HepG2 (cell line): ENCODE data around the gene ZNF138. TPM values are rescaled to one million over a fixed set of nuclear protein-coding genes. Genes with fewer than 3 reads are reported as not detected.

ENCODE experiments used
- ATAC-seq: fragments of 200-7000 bp; cut with Tn5 transposase; 3 replicates; pipeline ENCODE4 v1.9.1; 2020; ENCODE audit warnings: mild to moderate bottlenecking, moderate library complexity
- BruUV-seq: library from RNA; stranded (reverse); fragments of 400-500 nt; replicated peaks from 2 replicates; lab custom pipeline; 2021; lab: Mats Ljungman, UMichigan
- CTCF ChIA-PET: fragments of 300-600 bp; formaldehyde crosslinking; extraction: SDS; loops from one replicate; lab custom pipeline; 2021; ENCODE audit warnings: low total read pairs, inconsistent platforms, low intra/inter-chr PET ratio; lab: Yijun Ruan, JAX
- POLR2A ChIA-PET: fragments of 350-600 bp; sonication (Branson Sonifier 250); formaldehyde crosslinking; loops from one replicate; lab custom pipeline; 2020; ENCODE audit warnings: antibody characterized with exemption, inconsistent platforms; lab: Yijun Ruan, JAX
- DNase-seq: peaks from one replicate; pipeline ENCODE4 v3.0.0-alpha.2; 2015; ENCODE audit warnings: low spot score
- FAIRE-seq: peaks from 3 replicates; lab custom pipeline; 2011; peaks lifted over from hg19 to GRCh38; lab: Jason Lieb, UNC
- H2AFZ ChIP-seq: one replicate; pipeline ENCODE4 v1.6.1; 2011; ENCODE audit warnings: low read length, inconsistent platforms
- H3K27ac ChIP-seq: fragments of 300-600 bp; 3 replicates; pipeline ENCODE4 v1.8.0; 2011; ENCODE audit warnings: mixed run types, mild to moderate bottlenecking, mixed read lengths, low read length, inconsistent platforms; ENCODE audit not compliant: insufficient read depth; ENCODE audit errors: extremely low read length
- H3K27me3 ChIP-seq, 2 experiments: fragments of 200-600 bp in 1 of 2; 2 replicates in 1 of 2; 3 replicates in 1 of 2; pipeline versions ENCODE4 v1.6.0 to v1.8.0; 2011; ENCODE audit warnings: low read length in 2 of 2, mild to moderate bottlenecking in 2 of 2, moderate library complexity in 2 of 2, inconsistent platforms in 1 of 2; ENCODE audit not compliant: insufficient read depth in 2 of 2, control insufficient read depth in 1 of 2
- H3K36me3 ChIP-seq, 2 experiments: fragments of 200-600 bp in 1 of 2; replicated peaks in 1 of 2; 2 replicates in 1 of 2; 3 replicates in 1 of 2; pipeline versions ENCODE4 v1.5.1 to v1.8.0; 2011; ENCODE audit warnings: low read length in 2 of 2, inconsistent platforms in 1 of 2; ENCODE audit not compliant: insufficient read depth in 2 of 2, control insufficient read depth in 1 of 2
- H3K4me1 ChIP-seq: 2 replicates; pipeline ENCODE4 v1.5.1; 2012; ENCODE audit warnings: low read length, inconsistent platforms; ENCODE audit not compliant: insufficient read depth
- H3K4me2 ChIP-seq: 2 replicates; pipeline ENCODE4 v1.6.0; 2011; ENCODE audit warnings: low read depth, low read length, inconsistent platforms
- H3K4me3 ChIP-seq, 3 experiments: fragments of 200-600 bp in 1 of 3; sonication (generic), shearing (Covaris generic) in 1 of 3; replicated peaks in 1 of 3; 2 replicates each; pipeline ENCODE4 v1.5.1; 2011 to 2016; ENCODE audit warnings: low read length in 3 of 3, inconsistent platforms in 2 of 3, low read depth in 2 of 3, mild to moderate bottlenecking in 2 of 3, control low read depth in 1 of 3, mixed read lengths in 1 of 3; ENCODE audit not compliant: insufficient read depth in 1 of 3
- H3K79me2 ChIP-seq: one replicate; pipeline ENCODE4 v1.6.1; 2011; ENCODE audit warnings: low read length, inconsistent platforms; ENCODE audit not compliant: insufficient read depth
- H3K9ac ChIP-seq: 2 replicates; pipeline ENCODE4 v1.6.0; 2011; ENCODE audit warnings: mild to moderate bottlenecking, low read depth, low read length, inconsistent platforms; ENCODE audit not compliant: insufficient read depth
- H3K9me3 ChIP-seq: 2 replicates; pipeline ENCODE4 v1.5.1; 2012; ENCODE audit warnings: mild to moderate bottlenecking, low read length
- H4K20me1 ChIP-seq: 2 replicates; pipeline ENCODE4 v1.6.0; 2011; ENCODE audit warnings: inconsistent platforms, mild to moderate bottlenecking, low read length, moderate library complexity; ENCODE audit not compliant: insufficient read depth
- LCORL ChIP-seq, 2 experiments: fragments of 450-650 bp in 1 of 2; sonication (generic) in 1 of 2; formaldehyde crosslinking in 1 of 2; IDR thresholded peaks; 2 replicates each; pipeline versions ENCODE4 v1.5.0 to v1.6.1; 2017 to 2020; ENCODE audit warnings: antibody characterized with exemption in 1 of 2, missing genetic modification reagents in 1 of 2
- NRL ChIP-seq: sonication (generic); formaldehyde crosslinking; IDR thresholded peaks from 2 replicates; pipeline ENCODE4 v1.5.0; 2020; ENCODE audit warnings: missing genetic modification reagents, mild to moderate bottlenecking, moderate library complexity, borderline replicate concordance
- PAF1 ChIP-seq: IDR thresholded peaks from 2 replicates; pipeline ENCODE4 v1.6.1; 2016; ENCODE audit warnings: missing genetic modification reagents, missing compliant biosample characterization
- RAD51 ChIP-seq: fragments of 450-650 bp; IDR thresholded peaks from 2 replicates; pipeline ENCODE4 v1.6.1; 2016; ENCODE audit warnings: borderline replicate concordance
- SAP130 ChIP-seq: IDR thresholded peaks from 2 replicates; pipeline ENCODE4 v1.6.1; 2016; ENCODE audit warnings: low read depth
- TCF12 ChIP-seq, 2 experiments: fragments of 450-650 bp in 1 of 2; sonication (generic) in 1 of 2; formaldehyde crosslinking in 1 of 2; IDR thresholded peaks; 2 replicates each; pipeline versions ENCODE4 v1.6.1 to v1.8.0; 2017 to 2022; ENCODE audit warnings: antibody characterized with exemption in 1 of 2, mild to moderate bottlenecking in 1 of 2, missing genetic modification reagents in 1 of 2, moderate library complexity in 1 of 2
- YEATS2 ChIP-seq: sonication (generic); formaldehyde crosslinking; IDR thresholded peaks from 2 replicates; pipeline ENCODE4 v1.4.0; 2020; ENCODE audit warnings: missing genetic modification reagents, borderline replicate concordance
- ZBTB3 ChIP-seq: sonication (generic); formaldehyde crosslinking; IDR thresholded peaks from 2 replicates; pipeline ENCODE4 v1.4.0; 2020; ENCODE audit warnings: low read depth, mild to moderate bottlenecking, moderate library complexity, missing genetic modification reagents, borderline replicate concordance
- ZFP36L2 ChIP-seq: sonication (generic); formaldehyde crosslinking; IDR thresholded peaks from 2 replicates; pipeline ENCODE4 v1.4.0; 2020; ENCODE audit warnings: missing genetic modification reagents
- ZFP62 ChIP-seq: sonication (generic); formaldehyde crosslinking; IDR thresholded peaks from 2 replicates; pipeline ENCODE4 v1.4.0; 2020; ENCODE audit warnings: missing genetic modification reagents
- ZNF569 ChIP-seq: sonication (generic); formaldehyde crosslinking; IDR thresholded peaks from 2 replicates; pipeline ENCODE4 v1.5.0; 2020; ENCODE audit warnings: mild to moderate bottlenecking, missing genetic modification reagents, moderate library complexity, borderline replicate concordance
- ZNF724P ChIP-seq: sonication (generic); formaldehyde crosslinking; IDR thresholded peaks from 2 replicates; pipeline ENCODE4 v1.8.0; 2022; ENCODE audit warnings: missing genetic modification reagents, borderline replicate concordance
- WGBS: methylation state at CpG from one replicate; pipeline ENCODE4 v1.1.6; 2017; ENCODE audit warnings: low lambda C conversion rate; 5-methylcytosine and 5-hydroxymethylcytosine counted together
- in situ Hi-C: cut with HindIII; loops from 2 replicates; pipeline ENCODE4 v1.10.0; 2017; ENCODE audit warnings: low pct_unique_long_range_greater_than_20kb; ENCODE audit not compliant: extremely low pct_ligation_motif_present
- intact Hi-C: fragments of 100-400 bp; cut with micrococcal nuclease; formaldehyde crosslinking; loops from one replicate; pipeline ENCODE4 v1.10.0; 2022; ENCODE audit not compliant: unreplicated experiment
- polyA plus RNA-seq, 8 experiments: library from polyadenylated mRNA; depleted of rRNA in 3 of 8; stranded (reverse) in 7 of 8; unstranded in 1 of 8; fragments of >200 nt; fragmentation: Illumina TruSeq in 4 of 8; extraction: Trizol in 4 of 8; gene quantifications; 2 replicates each; pipeline versions ENCODE4 v1.2.1 to v1.2.3, GENCODE V29; 2011 to 2016; ENCODE audit warnings: low read depth in 4 of 8, missing spikeins in 1 of 8, mixed read lengths in 1 of 8; ENCODE audit not compliant: insufficient read depth in 1 of 8
- total RNA-seq, 5 experiments: library from RNA; depleted of rRNA; stranded (reverse); fragments of >200 nt; fragmentation: Illumina TruSeq; extraction: Trizol; gene quantifications; 2 replicates each; pipeline ENCODE4 v1.2.3, GENCODE V29; 2016; ENCODE audit warnings: low read depth in 1 of 5
- TF ChIP-seq, protein P1 (sequence below): sonication (generic); formaldehyde crosslinking; IDR thresholded peaks from 2 replicates; pipeline ENCODE4 v1.5.1; 2020; ENCODE audit warnings: mild to moderate bottlenecking, missing genetic modification reagents, moderate library complexity
- TF ChIP-seq, protein P2 (sequence below): sonication (generic); formaldehyde crosslinking; IDR thresholded peaks from 2 replicates; pipeline ENCODE4 v1.4.0; 2020; ENCODE audit warnings: mild to moderate bottlenecking, missing genetic modification reagents

The ZNF138 gene
- total and polyA plus RNA-seq, 2 of the 13 experiments (the other 11 are each of a cell fraction or from before 2014, with no cell fraction given): 2.7 to 5.8 TPM

DNA sequence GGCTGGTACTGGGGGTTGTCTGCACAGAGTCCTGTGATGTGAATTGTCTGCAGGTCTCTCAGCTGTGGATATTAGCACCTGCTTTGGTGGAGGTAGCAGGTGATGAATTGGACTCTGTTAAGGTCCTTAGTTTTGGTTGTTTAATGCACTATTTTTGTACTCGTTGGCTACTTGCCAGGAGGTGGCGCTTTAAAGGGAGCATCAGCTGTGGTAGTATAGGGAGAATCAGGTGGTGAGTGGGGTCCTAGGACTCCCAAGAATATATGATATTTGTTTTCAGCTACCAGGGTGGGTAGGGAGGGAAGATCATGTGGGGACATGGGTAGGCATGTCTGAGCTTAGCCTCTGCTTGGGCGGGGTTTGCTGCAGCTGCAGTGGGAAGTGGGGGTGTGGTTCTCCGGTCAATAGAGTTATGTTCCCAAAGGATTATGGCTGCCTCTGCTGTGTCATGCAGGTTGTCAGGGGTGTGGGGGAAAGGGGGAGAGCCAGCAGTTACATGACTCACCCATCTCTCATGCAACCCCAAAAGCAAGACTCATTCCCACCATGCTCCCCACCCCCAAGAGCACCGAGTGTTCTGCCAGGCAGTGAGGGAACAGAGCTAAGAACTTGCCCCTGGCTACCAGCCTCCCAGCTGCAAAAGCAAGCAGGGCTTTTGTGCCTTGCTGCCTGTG lies 55.2 kb downstream of the ZNF138 start:
- intact Hi-C loops: no loop called here

DNA sequence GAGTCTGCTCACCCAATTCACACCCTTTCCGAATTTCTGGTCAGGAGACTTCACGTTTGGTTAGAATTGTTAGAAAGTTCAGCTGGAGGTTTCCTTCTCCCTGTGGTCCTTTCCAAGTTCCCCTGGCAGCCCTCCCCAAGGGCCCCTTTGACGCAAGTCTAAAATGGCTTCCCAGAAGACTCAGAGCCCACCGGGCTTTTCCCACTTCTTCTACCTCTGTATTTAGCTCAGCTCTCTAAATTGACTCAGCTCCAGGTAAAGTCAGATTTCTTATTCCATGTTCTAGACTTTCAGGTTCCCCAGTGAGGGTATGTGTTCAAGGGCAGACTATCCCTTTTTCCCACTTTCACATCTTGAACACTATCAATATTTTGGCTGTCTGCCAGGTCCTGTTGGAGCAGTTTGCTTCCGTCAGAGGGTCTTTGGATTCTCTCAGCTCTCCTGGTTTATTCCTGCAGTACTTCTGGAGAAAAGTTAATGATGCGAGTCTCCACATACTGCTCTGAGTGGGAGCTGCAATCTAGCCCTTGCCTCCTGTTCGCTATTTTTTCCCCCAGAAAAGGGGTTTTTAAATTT lies 55.8 kb downstream of the ZNF138 start:
- H2AFZ ChIP-seq: no peak overlapping the region
- no peaks in the 10 kb centered on the region for H3K79me2 ChIP-seq
- no peak for ATAC-seq
- no peak overlapping the region for H3K4me2 ChIP-seq
- no peaks in the 10 kb centered on the region for H3K9me3 ChIP-seq
- no peak for FAIRE-seq
- no TSS peak for BruUV-seq
- ChIA-PET CTCF (no interaction called here), POLR2A (no interaction called here)
- intact Hi-C loops (no loop called here), in situ Hi-C loops (no loop called here)
- 56% methylated on average over 7 of the region's 7 CpGs for WGBS
- DNase-seq: no peak
- no peak overlapping the region for H3K4me3 ChIP-seq
- peaks cover 0 to 4% of the 10 kb centered on the region in 2 experiments; a peak in 1 of 5 replicates for H3K27me3 ChIP-seq
- H3K36me3 ChIP-seq: no peaks in the 10 kb centered on the region
- no peak overlapping the region for H3K9ac ChIP-seq
- H3K27ac ChIP-seq: no peak overlapping the region
- H3K4me1 ChIP-seq: no peaks in the 10 kb centered on the region
- H4K20me1 ChIP-seq: no peaks in the 10 kb centered on the region
- TF ChIP-seq ZBTB3 (no peak), SAP130 (no peak), ZNF724P (no peak), RAD51 (no peak), ZFP62 (CRISPR knock-in tag) (no peak), ZNF569 (no peak), PAF1 (CRISPR knock-in tag) (no peak), TCF12 (IDR thresholded peaks at IDR 0.05) (no peak), TCF12 (CRISPR knock-in tag; IDR thresholded peaks at IDR 0.05) (no peak), ZFP36L2 (CRISPR knock-in tag) (no peak)
- TF ChIP-seq, protein P1, sequence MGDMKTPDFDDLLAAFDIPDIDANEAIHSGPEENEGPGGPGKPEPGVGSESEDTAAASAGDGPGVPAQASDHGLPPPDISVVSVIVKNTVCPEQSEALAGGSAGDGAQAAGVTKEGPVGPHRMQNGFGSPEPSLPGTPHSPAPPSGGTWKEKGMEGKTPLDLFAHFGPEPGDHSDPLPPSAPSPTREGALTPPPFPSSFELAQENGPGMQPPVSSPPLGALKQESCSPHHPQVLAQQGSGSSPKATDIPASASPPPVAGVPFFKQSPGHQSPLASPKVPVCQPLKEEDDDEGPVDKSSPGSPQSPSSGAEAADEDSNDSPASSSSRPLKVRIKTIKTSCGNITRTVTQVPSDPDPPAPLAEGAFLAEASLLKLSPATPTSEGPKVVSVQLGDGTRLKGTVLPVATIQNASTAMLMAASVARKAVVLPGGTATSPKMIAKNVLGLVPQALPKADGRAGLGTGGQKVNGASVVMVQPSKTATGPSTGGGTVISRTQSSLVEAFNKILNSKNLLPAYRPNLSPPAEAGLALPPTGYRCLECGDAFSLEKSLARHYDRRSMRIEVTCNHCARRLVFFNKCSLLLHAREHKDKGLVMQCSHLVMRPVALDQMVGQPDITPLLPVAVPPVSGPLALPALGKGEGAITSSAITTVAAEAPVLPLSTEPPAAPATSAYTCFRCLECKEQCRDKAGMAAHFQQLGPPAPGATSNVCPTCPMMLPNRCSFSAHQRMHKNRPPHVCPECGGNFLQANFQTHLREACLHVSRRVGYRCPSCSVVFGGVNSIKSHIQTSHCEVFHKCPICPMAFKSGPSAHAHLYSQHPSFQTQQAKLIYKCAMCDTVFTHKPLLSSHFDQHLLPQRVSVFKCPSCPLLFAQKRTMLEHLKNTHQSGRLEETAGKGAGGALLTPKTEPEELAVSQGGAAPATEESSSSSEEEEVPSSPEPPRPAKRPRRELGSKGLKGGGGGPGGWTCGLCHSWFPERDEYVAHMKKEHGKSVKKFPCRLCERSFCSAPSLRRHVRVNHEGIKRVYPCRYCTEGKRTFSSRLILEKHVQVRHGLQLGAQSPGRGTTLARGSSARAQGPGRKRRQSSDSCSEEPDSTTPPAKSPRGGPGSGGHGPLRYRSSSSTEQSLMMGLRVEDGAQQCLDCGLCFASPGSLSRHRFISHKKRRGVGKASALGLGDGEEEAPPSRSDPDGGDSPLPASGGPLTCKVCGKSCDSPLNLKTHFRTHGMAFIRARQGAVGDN: no peak
- TF ChIP-seq, protein P2, sequence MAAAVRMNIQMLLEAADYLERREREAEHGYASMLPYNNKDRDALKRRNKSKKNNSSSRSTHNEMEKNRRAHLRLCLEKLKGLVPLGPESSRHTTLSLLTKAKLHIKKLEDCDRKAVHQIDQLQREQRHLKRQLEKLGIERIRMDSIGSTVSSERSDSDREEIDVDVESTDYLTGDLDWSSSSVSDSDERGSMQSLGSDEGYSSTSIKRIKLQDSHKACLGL (CRISPR knock-in tag): no peak

More for the DNA sequence above, 55.2 kb downstream of the ZNF138 start:
- no peaks in the 10 kb centered on the region for H3K4me1 ChIP-seq
- no peak overlapping the region for H3K9ac ChIP-seq
- no peak overlapping the region for H2AFZ ChIP-seq
- TF ChIP-seq LCORL (IDR thresholded peaks at IDR 0.05) (0 out of 2 replicates have a peak, but pooled peaks have one; percentile 9), LCORL (CRISPR knock-in tag; IDR thresholded peaks at IDR 0.05) (no peak), YEATS2 (CRISPR knock-in tag) (no peak), NRL (CRISPR knock-in tag) (no peak)
- H3K4me2 ChIP-seq: no peak overlapping the region
- no peaks in the 10 kb centered on the region for H4K20me1 ChIP-seq
- 47% methylated on average over 4 of the region's 5 CpGs for WGBS
- H3K4me3 ChIP-seq: no peak overlapping the region
- DNase-seq (no peak), FAIRE-seq (no peak), ATAC-seq (peak; percentile 54; the same call in 2 of the 3 replicates)
- no TSS peak for BruUV-seq
- H3K9me3 ChIP-seq: no peaks in the 10 kb centered on the region
- no peaks in the 10 kb centered on the region for H3K79me2 ChIP-seq
- no peak overlapping the region for H3K27ac ChIP-seq
- CTCF ChIA-PET: no interaction called here
- POLR2A ChIA-PET: no interaction called here
- peaks cover 0 to 4% of the 10 kb centered on the region in 2 experiments; a peak in 1 of 5 replicates for H3K27me3 ChIP-seq
- in situ Hi-C loops: no loop called here
- no peaks in the 10 kb centered on the region for H3K36me3 ChIP-seq
